Activated T-helper 17 cell treated with anti-CD3 and anti-CD28 coated beads, Interleukin-2, amount 50 U/mL, for 72 hours (primary cell): ENCODE data around the gene GPR25. TPM values are rescaled to one million over a fixed set of nuclear protein-coding genes. Genes with fewer than 3 reads are reported as not detected.

Source experiments
- ATAC-seq: fragments of 150-1000 bp; cut with Tn5 transposase; replicated peaks from 2 replicates; pipeline ENCODE4 v1.10.0; 2021; ENCODE audit warnings: mild to moderate bottlenecking, moderate library complexity
- H3K27ac Mint-ChIP-seq: one replicate; pipeline ENCODE4 v1.8.0; 2022; ENCODE audit warnings: mixed read lengths
- H3K27me3 Mint-ChIP-seq: one replicate; pipeline ENCODE4 v1.8.0; 2022; ENCODE audit warnings: mixed read lengths
- H3K36me3 Mint-ChIP-seq: one replicate; pipeline ENCODE4 v1.8.0; 2022; ENCODE audit warnings: low read depth, mild to moderate bottlenecking, mixed read lengths
- H3K4me1 Mint-ChIP-seq: one replicate; pipeline ENCODE4 v1.8.0; 2022; ENCODE audit warnings: mixed read lengths
- H3K4me3 Mint-ChIP-seq: one replicate; pipeline ENCODE4 v1.8.0; 2022; ENCODE audit warnings: mild to moderate bottlenecking, mixed read lengths
- H3K9me3 Mint-ChIP-seq: one replicate; pipeline ENCODE4 v1.8.0; 2022; ENCODE audit warnings: mixed read lengths
- total RNA-seq, 2 donors: library from RNA; stranded (reverse); gene quantifications; one replicate each; pipeline ENCODE4 v1.2.3, GENCODE V29; 2022

Gene GPR25
- total RNA-seq, 2 donors from 2014 or later: 1.8 TPM; not detected in 1

DNA sequence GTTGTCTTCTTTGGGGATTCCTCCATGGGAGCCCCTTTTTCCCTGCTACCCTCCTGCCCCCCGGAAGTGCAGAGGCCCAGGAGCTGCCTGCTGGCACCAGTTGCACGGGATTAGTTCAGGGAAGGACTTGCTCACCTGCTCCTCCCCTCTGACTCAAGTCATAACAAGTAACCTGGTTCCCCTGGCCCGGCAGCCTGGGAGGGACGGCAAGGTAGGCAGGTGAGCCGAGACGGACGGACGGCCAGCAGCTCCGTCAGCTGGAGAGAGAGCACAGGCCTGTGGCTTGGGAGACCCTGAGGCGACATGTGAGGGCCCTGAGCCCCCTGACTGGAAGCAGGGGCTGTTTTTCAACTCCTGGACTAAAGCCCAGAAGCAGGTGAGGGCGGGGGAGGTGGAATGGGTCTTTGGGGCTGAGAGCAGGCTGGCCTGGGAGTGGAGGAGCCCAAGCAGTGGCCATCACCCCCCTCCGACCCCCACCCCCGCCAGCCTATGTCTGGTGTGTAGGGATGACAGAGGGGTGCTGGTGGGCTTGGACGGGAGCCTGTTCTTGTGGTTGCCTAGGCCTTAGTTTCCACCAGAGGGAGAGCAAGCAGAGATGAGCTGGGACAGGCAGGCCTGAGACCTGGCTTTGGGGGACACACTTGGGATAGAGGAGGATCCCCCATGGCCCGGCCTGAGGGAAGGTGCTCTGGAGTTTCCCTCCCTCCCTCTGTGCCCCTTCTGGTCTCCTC is 22.1 kb downstream of the GPR25 start, which contains the start of gene INAVA:
Gene INAVA, plus strand, starts transcription at position 189 of the 731 bp plus-strand sequence. CDS start 3,501 bp downstream, outside the sequence.
- no peak within 1 kb of the TSS for H3K27ac Mint-ChIP-seq
- peaks cover 6% of the 10 kb centered on the region for H3K4me1 Mint-ChIP-seq
- H3K9me3 Mint-ChIP-seq: no peaks in the 10 kb centered on the region
- no peak for ATAC-seq
- H3K36me3 Mint-ChIP-seq: no peaks in the 10 kb centered on the region
- H3K4me3 Mint-ChIP-seq: no peak within 1 kb of the TSS
- H3K27me3 Mint-ChIP-seq: peaks cover 19% of the 10 kb centered on the region

GRCh38 chr1:200895443-200895789 is 22.6 kb downstream of the GPR25 start:
- Mint-ChIP-seq H3K27ac (no peak overlapping the region), H3K4me3 (no peak overlapping the region), H3K27me3 (peaks cover 19% of the 10 kb centered on the region), H3K4me1 (peaks cover 5% of the 10 kb centered on the region), H3K9me3 (no peaks in the 10 kb centered on the region), H3K36me3 (no peaks in the 10 kb centered on the region)
- ATAC-seq: no peak

GRCh38 chr1:200895801-200896530 is 23.2 kb downstream of the GPR25 start:
- ATAC-seq: no peak
- no peak overlapping the region for H3K4me3 Mint-ChIP-seq
- H3K27ac Mint-ChIP-seq: no peak overlapping the region
- H3K27me3 Mint-ChIP-seq: peaks cover 19% of the 10 kb centered on the region
- no peaks in the 10 kb centered on the region for H3K4me1 Mint-ChIP-seq
- H3K36me3 Mint-ChIP-seq: no peaks in the 10 kb centered on the region
- H3K9me3 Mint-ChIP-seq: no peaks in the 10 kb centered on the region

- H3K27ac Mint-ChIP-seq: no peak overlapping the region
- no peaks in the 10 kb centered on the region for H3K36me3 Mint-ChIP-seq
- H3K4me1 Mint-ChIP-seq: no peaks in the 10 kb centered on the region
- no peak overlapping the region for H3K4me3 Mint-ChIP-seq
- H3K27me3 Mint-ChIP-seq: peaks cover 23% of the 10 kb centered on the region
- no peak for ATAC-seq
- H3K9me3 Mint-ChIP-seq: no peaks in the 10 kb centered on the region
Measured at GRCh38 chr1:200896531-200897196, 23.9 kb downstream of the GPR25 start.

GRCh38 chr1:200897259-200897658 is 24.5 kb downstream of the GPR25 start:
- H3K4me3 Mint-ChIP-seq: no peak overlapping the region
- H3K4me1 Mint-ChIP-seq: no peaks in the 10 kb centered on the region
- H3K9me3 Mint-ChIP-seq: no peaks in the 10 kb centered on the region
- H3K27me3 Mint-ChIP-seq: peaks cover 21% of the 10 kb centered on the region
- H3K36me3 Mint-ChIP-seq: no peaks in the 10 kb centered on the region
- ATAC-seq: no peak
- H3K27ac Mint-ChIP-seq: no peak overlapping the region

DNA sequence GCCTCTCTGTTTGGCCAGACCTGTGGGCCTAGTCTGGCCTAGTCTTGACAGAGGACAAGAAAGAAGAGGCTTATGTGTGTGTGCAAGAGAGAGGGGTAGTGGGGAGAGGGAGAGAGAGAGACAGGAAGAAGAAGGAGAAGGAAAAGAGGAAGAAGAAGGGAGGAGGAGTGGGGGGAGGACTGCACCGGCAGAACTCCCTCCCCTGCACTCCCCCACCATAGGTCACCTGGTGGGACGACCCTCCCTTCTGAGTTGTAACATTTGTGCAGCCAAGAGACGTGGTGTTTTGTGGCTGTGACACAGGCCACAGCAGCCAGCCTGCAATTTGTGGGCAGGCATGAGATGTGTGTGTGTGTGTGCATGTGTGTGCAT is 26.2 kb downstream of the GPR25 start:
- H3K4me3 Mint-ChIP-seq: no peak overlapping the region
- no peak overlapping the region for H3K27ac Mint-ChIP-seq
- H3K36me3 Mint-ChIP-seq: no peaks in the 10 kb centered on the region
- ATAC-seq: no peak
- H3K9me3 Mint-ChIP-seq: no peaks in the 10 kb centered on the region
- peaks cover 15% of the 10 kb centered on the region for H3K27me3 Mint-ChIP-seq
- H3K4me1 Mint-ChIP-seq: no peaks in the 10 kb centered on the region

- Mint-ChIP-seq H3K4me1 (no peaks in the 10 kb centered on the region), H3K27me3 (peaks cover 15% of the 10 kb centered on the region), H3K4me3 (no peak overlapping the region), H3K9me3 (no peaks in the 10 kb centered on the region), H3K36me3 (no peaks in the 10 kb centered on the region), H3K27ac (no peak overlapping the region)
- no peak for ATAC-seq
Measured at GRCh38 chr1:200899451-200899915, 26.7 kb downstream of the GPR25 start.

- H3K4me3 Mint-ChIP-seq: no peak overlapping the region
- peaks cover 15% of the 10 kb centered on the region for H3K27me3 Mint-ChIP-seq
Measured at GRCh38 chr1:200899954-200900867, 27.4 kb downstream of the GPR25 start.

DNA sequence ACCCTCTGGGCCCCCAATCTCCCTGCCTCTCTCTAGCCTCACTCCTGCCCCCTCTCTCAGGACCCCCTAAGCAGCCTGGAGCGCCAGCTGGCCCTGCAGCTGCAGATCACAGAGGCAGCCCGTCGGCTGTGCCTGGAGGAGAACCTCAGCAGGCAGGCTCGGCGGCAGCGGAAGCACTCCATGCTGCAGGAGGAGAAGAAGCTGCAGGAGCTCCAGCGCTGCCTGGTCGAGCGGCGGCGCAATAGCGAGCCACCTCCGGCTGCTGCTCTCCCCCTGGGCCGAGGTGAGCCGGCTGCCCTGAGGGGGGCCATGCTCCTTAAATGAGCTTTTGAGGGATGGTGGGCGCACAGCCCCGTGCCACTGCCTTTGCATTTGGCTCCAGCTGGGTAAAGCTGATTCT is 28.1 kb downstream of the GPR25 start:
- no peak overlapping the region for H3K4me3 Mint-ChIP-seq
- ATAC-seq: no peak
- H3K9me3 Mint-ChIP-seq: no peaks in the 10 kb centered on the region
- H3K27ac Mint-ChIP-seq: no peak overlapping the region
- no peaks in the 10 kb centered on the region for H3K4me1 Mint-ChIP-seq
- peaks cover 15% of the 10 kb centered on the region for H3K27me3 Mint-ChIP-seq
- H3K36me3 Mint-ChIP-seq: no peaks in the 10 kb centered on the region

More at GRCh38 chr1:200899954-200900867, 27.4 kb downstream of the GPR25 start:
- no peaks in the 10 kb centered on the region for H3K9me3 Mint-ChIP-seq
- H3K27ac Mint-ChIP-seq: no peak overlapping the region
- H3K36me3 Mint-ChIP-seq: no peaks in the 10 kb centered on the region
- ATAC-seq: no peak
- H3K4me1 Mint-ChIP-seq: no peaks in the 10 kb centered on the region

DNA sequence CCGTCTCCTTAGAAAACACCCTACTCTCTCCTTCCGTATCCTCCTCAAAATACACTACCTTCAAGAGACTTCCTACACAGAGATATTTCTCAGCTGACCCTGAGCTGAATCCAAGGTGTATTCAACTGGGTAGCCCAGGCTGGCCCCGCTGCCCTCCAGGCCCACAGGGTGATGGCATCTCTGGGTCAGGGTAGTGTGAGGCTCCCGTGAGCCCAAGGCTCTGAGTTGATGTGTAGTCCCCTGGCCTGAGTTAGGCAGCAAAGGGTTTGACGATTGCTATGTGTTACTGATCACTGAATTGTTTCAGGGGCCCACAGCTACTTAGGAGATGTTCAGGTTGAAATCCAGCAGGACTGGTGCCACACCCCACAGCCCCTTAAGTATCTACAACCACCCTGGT is 28.6 kb downstream of the GPR25 start:
- H3K27me3 Mint-ChIP-seq: peaks cover 15% of the 10 kb centered on the region

GRCh38 chr1:200901796-200902444 is 29.1 kb downstream of the GPR25 start:
- Mint-ChIP-seq H3K4me1 (no peaks in the 10 kb centered on the region), H3K27me3 (peaks cover 15% of the 10 kb centered on the region), H3K36me3 (no peaks in the 10 kb centered on the region), H3K4me3 (no peak overlapping the region), H3K9me3 (no peaks in the 10 kb centered on the region), H3K27ac (no peak overlapping the region)
- no peak for ATAC-seq

More for the DNA sequence above, 28.6 kb downstream of the GPR25 start:
- H3K4me3 Mint-ChIP-seq: no peak overlapping the region
- no peaks in the 10 kb centered on the region for H3K9me3 Mint-ChIP-seq
- no peak overlapping the region for H3K27ac Mint-ChIP-seq
- no peaks in the 10 kb centered on the region for H3K4me1 Mint-ChIP-seq
- no peak for ATAC-seq
- H3K36me3 Mint-ChIP-seq: no peaks in the 10 kb centered on the region

DNA sequence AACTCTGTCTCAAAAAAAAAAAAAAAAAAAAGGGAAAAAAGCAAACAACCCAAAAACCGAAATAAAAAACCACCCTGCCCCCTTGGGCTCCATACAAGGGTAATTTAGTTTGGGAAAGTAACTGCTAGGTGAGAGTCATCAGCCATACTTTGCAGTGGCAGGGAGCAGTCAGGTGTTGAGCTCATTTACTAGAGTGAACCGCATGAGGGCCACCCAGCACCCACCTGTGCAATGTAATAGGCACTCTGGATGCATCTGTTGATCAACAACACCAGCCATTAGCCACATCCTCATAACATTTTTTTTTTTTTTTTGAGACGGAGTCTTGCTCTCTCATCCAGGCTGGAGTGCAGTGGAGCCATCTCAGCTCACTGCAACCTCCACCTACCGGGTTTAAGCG is 31.0 kb downstream of the GPR25 start:
- Mint-ChIP-seq H3K27ac (no peak overlapping the region), H3K27me3 (peaks cover 24% of the 10 kb centered on the region), H3K4me3 (no peak overlapping the region), H3K4me1 (peaks cover 8% of the 10 kb centered on the region), H3K36me3 (no peaks in the 10 kb centered on the region), H3K9me3 (no peaks in the 10 kb centered on the region)
- ATAC-seq: no peak

GRCh38 chr1:200904772-200905171 is 32.0 kb downstream of the GPR25 start:
- no peak for ATAC-seq
- H3K9me3 Mint-ChIP-seq: no peaks in the 10 kb centered on the region
- peaks cover 8% of the 10 kb centered on the region for H3K4me1 Mint-ChIP-seq
- peaks cover 18% of the 10 kb centered on the region for H3K27me3 Mint-ChIP-seq
- no peak overlapping the region for H3K27ac Mint-ChIP-seq
- H3K36me3 Mint-ChIP-seq: no peaks in the 10 kb centered on the region
- H3K4me3 Mint-ChIP-seq: no peak overlapping the region
